Erythroblast (primary cell): ENCODE measurements around the gene ELL.

Experiments
- DNase-seq, 2 experiments: peaks; one replicate each; lab custom pipeline; 2025; lab: John Stamatoyannopoulos, UW
- GATA1 ChIP-seq: IDR thresholded peaks from 2 replicates; pipeline ENCODE4 v1.6.1; 2011; ENCODE audit warnings: low read depth, mild to moderate bottlenecking, control low read depth, low read length, moderate library complexity
- POLR2A ChIP-seq: IDR thresholded peaks from 2 replicates; pipeline ENCODE4 v1.6.1; 2011; ENCODE audit warnings: mild to moderate bottlenecking, low read length

Gene ELL

GRCh38 chr19:18442941-18443340 lies 78.9 kb downstream of the ELL start:
- TF ChIP-seq GATA1: no peak
- no peak for TF ChIP-seq POLR2A
- no peak for DNase-seq

- peak; percentile 59 to 80 for DNase-seq
- TF ChIP-seq GATA1: no peak
- no peak for TF ChIP-seq POLR2A
Measured at GRCh38 chr19:18441804-18442788, 79.8 kb downstream of the ELL start.

GRCh38 chr19:18440936-18441803 lies 80.7 kb downstream of the ELL start:
- TF ChIP-seq GATA1 (no peak), POLR2A (no peak)
- no peak for DNase-seq

GRCh38 chr19:18440415-18440877 lies 81.4 kb downstream of the ELL start:
- peak in 1 of 2 experiments; percentile 52 for DNase-seq
- TF ChIP-seq POLR2A (no peak), GATA1 (no peak)

- no peak for DNase-seq
- TF ChIP-seq POLR2A (no peak), GATA1 (no peak)
Measured at GRCh38 chr19:18439910-18440237, 82.0 kb downstream of the ELL start.

GRCh38 chr19:18439025-18439909 lies 82.6 kb downstream of the ELL start:
- peak in 1 of 2 experiments; percentile 53 for DNase-seq
- TF ChIP-seq POLR2A (no peak), GATA1 (no peak)

GRCh38 chr19:18438331-18439024 lies 83.4 kb downstream of the ELL start:
- TF ChIP-seq GATA1 (no peak), POLR2A (no peak)
- DNase-seq: peak in 1 of 2 experiments; percentile 57

GRCh38 chr19:18437491-18438330 lies 84.2 kb downstream of the ELL start, which contains the start of gene ISYNA1:
TSS of gene ISYNA1 (minus strand) at chr19:18438133. CDS start at chr19:18437979, 154 bp downstream.
- peak; percentile 77 to 78 for DNase-seq
- TF ChIP-seq POLR2A (no peak), GATA1 (no peak)

- TF ChIP-seq GATA1 (no peak), POLR2A (no peak)
- DNase-seq: peak; percentile 86
Measured at GRCh38 chr19:18436671-18437490, 85.0 kb downstream of the ELL start.

- TF ChIP-seq GATA1 (no peak), POLR2A (no peak)
- DNase-seq: no peak
Measured at GRCh38 chr19:18435842-18436670, 85.8 kb downstream of the ELL start.
